IMR-90 (cell line): ENCODE results near the gene ZNF212. TPM values are rescaled to one million over a fixed set of nuclear protein-coding genes. Genes with fewer than 3 reads are reported as not detected.

ENCODE experiments used
- ATAC-seq: fragments of 200-7000 bp; cut with Tn5 transposase; 2 replicates; pipeline ENCODE4 v1.9.1; 2020; ENCODE audit warnings: low read depth, mild to moderate bottlenecking, moderate library complexity
- BruUV-seq: library from RNA; stranded (reverse); fragments of 400-500 nt; replicated peaks from 2 replicates; lab custom pipeline; 2021; lab: Mats Ljungman, UMichigan
- CTCF ChIA-PET: fragments of 300-600 bp; formaldehyde crosslinking; extraction: SDS; loops from one replicate; lab custom pipeline; 2021; ENCODE audit warnings: antibody characterized with exemption; lab: Yijun Ruan, JAX
- POLR2A ChIA-PET: fragments of 300-600 bp; sonication (Branson Sonifier 250); formaldehyde crosslinking; loops from one replicate; lab custom pipeline; 2022; ENCODE audit warnings: antibody characterized with exemption; ENCODE audit not compliant: unreplicated experiment; lab: Charles Lee
- DNase-seq: peaks from one replicate; pipeline ENCODE4 v3.0.0; 2013
- H2AFZ ChIP-seq: replicated peaks from 2 replicates; pipeline ENCODE3; 2013; ENCODE audit warnings: low read length, mild to moderate bottlenecking; ENCODE audit not compliant: poor library complexity
- H2AK5ac ChIP-seq: 2 replicates; pipeline ENCODE4 v1.6.1; 2013; ENCODE audit warnings: low read depth, low read length, inconsistent platforms
- H2AK9ac ChIP-seq: replicated peaks from 2 replicates; pipeline ENCODE3; 2013; ENCODE audit warnings: mild to moderate bottlenecking, low read depth, low read length, moderate library complexity; ENCODE audit not compliant: poor library complexity
- H2BK120ac ChIP-seq: 2 replicates; pipeline ENCODE4 v1.6.1; 2013; ENCODE audit warnings: low read depth, low read length, inconsistent platforms
- H2BK15ac ChIP-seq: 3 replicates; pipeline ENCODE4 v1.6.1; 2013; ENCODE audit warnings: low read depth, low read length, inconsistent platforms
- H2BK20ac ChIP-seq: 2 replicates; pipeline ENCODE4 v1.6.1; 2013; ENCODE audit warnings: low read depth, mild to moderate bottlenecking, inconsistent platforms, low read length, moderate library complexity
- H2BK5ac ChIP-seq: 2 replicates; pipeline ENCODE4 v1.6.1; 2013; ENCODE audit warnings: mild to moderate bottlenecking, low read depth, low read length, inconsistent platforms; ENCODE audit not compliant: poor library complexity, severe bottlenecking
- H3K14ac ChIP-seq: replicated peaks from 2 replicates; pipeline ENCODE4 v1.6.1; 2013; ENCODE audit warnings: low read depth, low read length, inconsistent platforms
- H3K18ac ChIP-seq: 2 replicates; pipeline ENCODE4 v1.6.1; 2013; ENCODE audit warnings: low read depth, low read length, control low read depth
- H3K23ac ChIP-seq: 2 replicates; pipeline ENCODE4 v1.6.1; 2013; ENCODE audit warnings: low read depth, low read length, inconsistent platforms
- H3K27ac ChIP-seq: 2 replicates; pipeline ENCODE4 v1.5.1; 2013; ENCODE audit warnings: mild to moderate bottlenecking, control low read depth, low read length; ENCODE audit not compliant: insufficient read depth
- H3K27me3 ChIP-seq: 2 replicates; pipeline ENCODE4 v1.6.1; 2013; ENCODE audit warnings: low read length; ENCODE audit not compliant: control insufficient read depth, insufficient read depth
- H3K36me3 ChIP-seq: 2 replicates; pipeline ENCODE4 v1.6.1; 2013; ENCODE audit warnings: low read length, mixed read lengths; ENCODE audit not compliant: control insufficient read depth, insufficient read depth
- H3K4ac ChIP-seq: 2 replicates; pipeline ENCODE4 v1.6.1; 2013; ENCODE audit warnings: low read depth, low read length, inconsistent platforms
- H3K4me1 ChIP-seq: 2 replicates; pipeline ENCODE4 v1.6.1; 2013; ENCODE audit warnings: low read length, mixed read lengths; ENCODE audit not compliant: control insufficient read depth, insufficient read depth
- H3K4me2 ChIP-seq: 2 replicates; pipeline ENCODE4 v1.6.1; 2013; ENCODE audit warnings: low read depth, mild to moderate bottlenecking, control low read depth, low read length, moderate library complexity
- H3K4me3 ChIP-seq: 2 replicates; pipeline ENCODE4 v1.5.1; 2013; ENCODE audit warnings: low read depth, mild to moderate bottlenecking, control low read depth, low read length, moderate library complexity; ENCODE audit not compliant: insufficient read depth
- H3K56ac ChIP-seq: 2 replicates; pipeline ENCODE4 v1.6.1; 2013; ENCODE audit warnings: low read length, inconsistent platforms; ENCODE audit not compliant: insufficient read depth; ENCODE audit errors: extremely low read depth
- H3K79me1 ChIP-seq, 2 experiments: 2 replicates each; pipeline ENCODE4 v1.6.1; 2013; ENCODE audit warnings: low read length in 2 of 2, inconsistent platforms in 1 of 2, low read depth in 1 of 2
- H3K9ac ChIP-seq: 2 replicates; pipeline ENCODE4 v1.6.1; 2013; ENCODE audit warnings: low read depth, low read length, control low read depth
- H3K9me1 ChIP-seq: 2 replicates; pipeline ENCODE4 v1.6.1; 2013; ENCODE audit warnings: low read length, inconsistent platforms; ENCODE audit not compliant: insufficient read depth
- H3K9me3 ChIP-seq: 2 replicates; pipeline ENCODE4 v1.6.1; 2013; ENCODE audit warnings: low read length; ENCODE audit not compliant: control insufficient read depth, insufficient read depth
- H4K20me1 ChIP-seq: 2 replicates; pipeline ENCODE4 v1.6.1; 2013; ENCODE audit warnings: low read length, inconsistent platforms; ENCODE audit not compliant: insufficient read depth
- H4K5ac ChIP-seq: 2 replicates; pipeline ENCODE4 v1.6.1; 2013; ENCODE audit warnings: mild to moderate bottlenecking, low read depth, low read length, control low read depth
- H4K8ac ChIP-seq, 2 experiments: 2 replicates each; pipeline ENCODE4 v1.6.1; 2013; ENCODE audit warnings: low read depth in 2 of 2, low read length in 2 of 2, control low read depth in 1 of 2, inconsistent platforms in 1 of 2
- H4K91ac ChIP-seq: 2 replicates; pipeline ENCODE4 v1.6.1; 2013; ENCODE audit warnings: low read depth, low read length, inconsistent platforms; ENCODE audit not compliant: insufficient read depth
- CTCF ChIP-seq: conservative IDR thresholded peaks from 2 replicates; pipeline ENCODE4 v1.5.1; 2012; ENCODE audit warnings: mild to moderate bottlenecking, low read depth, low read length, improper control_type of control experiment
- NFE2L2 ChIP-seq: fragments of 150-350 bp; IDR thresholded peaks from 2 replicates; pipeline ENCODE4 v1.6.1; 2016; ENCODE audit warnings: low read depth, mild to moderate bottlenecking, low read length
- RAD21 ChIP-seq: IDR thresholded peaks from 2 replicates; pipeline ENCODE4 v1.6.1; 2012; ENCODE audit warnings: low read length, improper control_type of control experiment
- RCOR1 ChIP-seq: IDR thresholded peaks from 2 replicates; pipeline ENCODE4 v1.6.1; 2012; ENCODE audit warnings: mild to moderate bottlenecking, low read length, improper control_type of control experiment; ENCODE audit not compliant: insufficient replicate concordance
- RFX5 ChIP-seq: IDR thresholded peaks from 2 replicates; pipeline ENCODE4 v1.8.0; 2012; ENCODE audit warnings: low read depth, mild to moderate bottlenecking, low read length, moderate library complexity
- SMC3 ChIP-seq: fragments of 150-350 bp; IDR thresholded peaks from 2 replicates; pipeline ENCODE4 v1.6.1; 2016; ENCODE audit warnings: low read depth, mild to moderate bottlenecking, antibody characterized with exemption, low read length, moderate library complexity
- WGBS, 2 experiments: methylation state at CpG; one replicate each; pipeline versions ENCODE4 v1.1.5 to v1.1.7; 2013; ENCODE audit warnings: missing lambda C conversion rate in 2 of 2; ENCODE audit not compliant: insufficient read length in 1 of 2; ENCODE audit errors: extremely low coverage in 2 of 2; 5-methylcytosine and 5-hydroxymethylcytosine counted together
- dilution Hi-C: fragments of 300-500 bp; cut with HindIII; formaldehyde crosslinking; loops from one replicate; pipeline ENCODE4 v1.14.3; 2018; ENCODE audit warnings: low sequenced_read_pairs; ENCODE audit not compliant: unreplicated experiment
- in situ Hi-C: fragments of 300-500 bp; cut with MboI; formaldehyde crosslinking; loops from 3 replicates; pipeline ENCODE4 v1.14.3; 2019; ENCODE audit warnings: low sequenced_read_pairs, inconsistent platforms, mixed read lengths
- intact Hi-C: fragments of 100-400 bp; cut with micrococcal nuclease; formaldehyde crosslinking; loops from 2 replicates; pipeline ENCODE4 v1.10.0; 2022
- polyA plus RNA-seq, 3 experiments: library from polyadenylated mRNA; depleted of rRNA; stranded (reverse); fragments of >200 nt; gene quantifications; 2 replicates each; pipeline ENCODE4 v1.2.3, GENCODE V29; 2012; ENCODE audit warnings: low replicate concordance in 1 of 3
- total RNA-seq: library from RNA; depleted of rRNA; stranded (reverse); fragments of >200 nt; gene quantifications from 2 replicates; pipeline ENCODE4 v1.2.3, GENCODE V29; 2012
- TF ChIP-seq, protein P1 (sequence below): fragments of 150-350 bp; IDR thresholded peaks from 2 replicates; pipeline ENCODE4 v1.6.1; 2016; ENCODE audit warnings: low read depth, mild to moderate bottlenecking, low read length, moderate library complexity, borderline replicate concordance

ZNF212 gene
- total and polyA plus RNA-seq, 2 of the 4 experiments (the other 2 are of a cell fraction): 3.8 to 5.1 TPM

- WGBS, 2 experiments: 89% methylated on average over 4 of the region's 13 CpGs; no CpG with 5 or more reads in 1 of the 2 experiments
- Histone ChIP-seq H2AFZ (no peak overlapping the region), H2BK120ac (no peak overlapping the region), H3K4me1 (no peaks in the 10 kb centered on the region), H3K36me3 (peaks cover 6% of the 10 kb centered on the region; the same call in 1 of the 2 replicates), H3K27me3 (no peaks in the 10 kb centered on the region), H3K18ac (no peak overlapping the region), H2BK5ac (no peak overlapping the region), H3K9me3 (no peaks in the 10 kb centered on the region), H4K20me1 (no peaks in the 10 kb centered on the region), H3K27ac (no peak overlapping the region), H2BK15ac (no peak overlapping the region), H3K4me2 (no peak overlapping the region), H2AK9ac (no peak overlapping the region), H3K9me1 (no peaks in the 10 kb centered on the region; the same call in 1 of the 2 replicates), H2BK20ac (no peak overlapping the region), H3K4ac (no peak overlapping the region), H3K79me1 (no peaks in the 10 kb centered on the region), H3K4me3 (no peak overlapping the region), H3K9ac (no peak overlapping the region), H3K56ac (no peak overlapping the region), H2AK5ac (no peak overlapping the region), H3K14ac (no peak overlapping the region), H3K23ac (no peak overlapping the region), H4K5ac (no peak overlapping the region), H4K8ac (no peak overlapping the region), H4K91ac (no peak overlapping the region)
- ATAC-seq: no peak
- ChIA-PET POLR2A (no interaction called here), CTCF (no interaction called here)
- in situ Hi-C loops (no loop called here), dilution Hi-C loops (no loop called here), intact Hi-C loops (no loop called here)
- TF ChIP-seq CTCF (no peak), RFX5 (no peak), RAD21 (no peak), SMC3 (no peak), NFE2L2 (no peak), RCOR1 (no peak)
- TF ChIP-seq, protein P1, sequence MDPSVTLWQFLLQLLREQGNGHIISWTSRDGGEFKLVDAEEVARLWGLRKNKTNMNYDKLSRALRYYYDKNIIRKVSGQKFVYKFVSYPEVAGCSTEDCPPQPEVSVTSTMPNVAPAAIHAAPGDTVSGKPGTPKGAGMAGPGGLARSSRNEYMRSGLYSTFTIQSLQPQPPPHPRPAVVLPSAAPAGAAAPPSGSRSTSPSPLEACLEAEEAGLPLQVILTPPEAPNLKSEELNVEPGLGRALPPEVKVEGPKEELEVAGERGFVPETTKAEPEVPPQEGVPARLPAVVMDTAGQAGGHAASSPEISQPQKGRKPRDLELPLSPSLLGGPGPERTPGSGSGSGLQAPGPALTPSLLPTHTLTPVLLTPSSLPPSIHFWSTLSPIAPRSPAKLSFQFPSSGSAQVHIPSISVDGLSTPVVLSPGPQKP: no peak
- no TSS peak for BruUV-seq
- DNase-seq: no peak
Observed at GRCh38 chr7:149291036-149291780, 51.8 kb downstream of the ZNF212 start.
